NCI-H2171 (cell line): ENCODE data around the gene KRTAP5-7.
"Not testable (repeated sequence)": the region's sequence is repeated elsewhere in the genome, so short reads cannot be mapped to it uniquely, and the experiment has no call there.

Experiments
- DNase-seq: peaks from one replicate; lab custom pipeline; 2025; lab: John Stamatoyannopoulos, UW

The KRTAP5-7 gene

DNA sequence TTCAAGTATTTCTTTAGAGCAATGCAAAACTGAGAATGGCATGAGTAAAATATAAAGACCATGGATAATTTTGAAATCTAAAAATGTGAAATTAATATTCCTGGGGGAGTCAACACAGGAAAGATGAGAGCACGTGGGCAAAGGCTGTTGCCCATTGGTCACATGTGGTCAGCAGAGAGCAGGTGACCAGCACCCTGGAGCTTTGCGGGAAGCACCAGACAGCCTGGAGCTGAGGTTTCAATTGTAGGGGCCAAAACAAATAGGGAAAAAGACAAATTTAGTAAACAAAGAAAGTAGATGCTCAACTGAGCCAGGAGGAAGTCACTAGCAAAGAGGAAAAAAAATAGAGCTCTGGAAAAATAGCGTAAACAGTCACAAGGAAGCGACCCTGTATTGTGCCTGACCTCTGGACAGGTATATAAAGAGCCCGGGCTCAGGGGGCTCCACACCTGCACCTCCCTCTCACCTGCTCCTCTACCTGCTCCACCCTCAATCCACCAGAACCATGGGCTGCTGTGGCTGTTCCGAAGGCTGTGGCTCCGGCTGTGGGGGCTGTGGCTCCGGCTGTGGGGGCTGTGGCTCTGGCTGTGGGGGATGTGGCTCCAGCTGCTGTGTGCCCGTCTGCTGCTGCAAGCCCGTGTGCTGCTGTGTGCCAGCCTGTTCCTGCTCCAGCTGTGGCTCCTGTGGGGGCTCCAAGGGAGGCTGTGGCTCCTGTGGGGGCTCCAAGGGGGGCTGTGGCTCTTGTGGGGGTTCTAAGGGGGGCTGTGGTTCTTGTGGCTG lies at the start of gene KRTAP5-7:
Gene KRTAP5-7 (plus strand): TSS at position 472 of the 780 bp plus-strand sequence. CDS start 34 bp downstream, at position 506.
- not testable (repeated sequence) for DNase-seq

- no peak for DNase-seq
These were observed 49.2 kb upstream of the KRTAP5-7 start for GRCh38 chr11:71477641-71478527.

DNA sequence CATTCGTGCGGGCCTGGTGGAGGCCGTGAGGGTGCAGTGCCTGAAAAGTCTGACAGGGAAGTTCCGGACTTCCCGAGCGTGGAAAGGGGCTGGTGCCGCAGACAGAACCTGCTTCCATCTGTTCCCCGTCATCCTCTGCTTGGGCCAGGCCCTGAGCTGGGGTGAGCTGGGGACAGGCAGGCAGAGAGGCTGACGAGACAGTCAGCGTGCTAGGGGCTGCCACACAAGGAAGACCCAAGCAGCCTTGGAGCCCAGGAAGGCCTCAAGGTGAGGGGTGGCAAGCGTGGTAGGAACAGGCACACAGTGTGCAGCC lies 48.6 kb upstream of the KRTAP5-7 start:
- no peak for DNase-seq

GRCh38 chr11:71481101-71481960 lies 45.7 kb upstream of the KRTAP5-7 start:
- no peak for DNase-seq

- no peak for DNase-seq
These were observed 44.9 kb upstream of the KRTAP5-7 start for GRCh38 chr11:71482216-71482615.

DNA sequence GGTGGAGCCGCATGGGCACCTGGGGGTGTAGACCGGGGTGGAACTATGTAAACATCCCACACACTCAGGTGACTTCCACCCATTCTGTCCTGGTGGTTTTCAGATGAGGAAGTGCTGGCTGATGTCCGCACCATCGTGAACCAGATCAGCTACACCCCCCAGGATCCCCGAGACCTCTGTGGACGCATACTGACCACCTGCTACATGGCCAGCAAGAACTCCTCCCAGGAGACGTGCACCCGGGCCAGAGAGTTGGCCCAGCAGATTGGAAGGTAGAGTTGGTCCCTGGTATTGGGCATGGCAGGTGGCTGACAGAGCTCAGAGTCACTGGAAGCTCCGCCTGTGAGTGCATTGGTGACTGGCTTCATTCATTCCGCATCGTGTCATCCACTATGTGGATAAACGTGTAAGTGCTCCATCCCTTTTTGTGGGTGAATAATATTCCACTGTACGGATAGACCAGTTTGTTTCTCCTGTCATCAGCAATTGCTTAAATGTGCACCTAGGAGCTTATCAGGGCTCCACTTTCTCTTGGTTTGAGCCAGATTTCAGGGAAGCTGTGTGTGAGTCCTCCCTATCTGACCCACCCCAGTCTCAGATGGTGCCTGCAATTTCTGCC lies 44.2 kb upstream of the KRTAP5-7 start:
- no peak for DNase-seq

DNA sequence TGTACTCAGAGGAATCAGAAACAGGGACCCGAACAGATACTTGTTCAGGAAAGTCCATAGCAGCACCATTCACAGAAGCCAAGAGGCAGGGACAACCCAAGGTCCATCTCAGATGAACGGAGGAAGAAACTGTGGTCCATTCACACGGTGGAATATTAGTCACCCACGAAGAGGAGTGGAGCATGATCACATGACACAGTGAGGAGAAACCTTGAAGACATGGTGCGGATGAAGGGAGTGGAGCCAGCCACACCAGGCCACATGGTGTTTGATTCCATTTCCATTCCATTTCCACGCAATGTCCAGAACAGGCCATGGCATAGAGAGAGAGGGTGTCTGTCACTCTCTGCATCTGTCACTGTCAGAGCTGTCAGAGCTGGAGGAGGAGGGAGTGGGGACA lies 43.4 kb upstream of the KRTAP5-7 start:
- no peak for DNase-seq

- no peak for DNase-seq
These were observed 42.6 kb upstream of the KRTAP5-7 start for GRCh38 chr11:71484248-71485062.

GRCh38 chr11:71485063-71485399 lies 42.0 kb upstream of the KRTAP5-7 start:
- DNase-seq = no peak

DNA sequence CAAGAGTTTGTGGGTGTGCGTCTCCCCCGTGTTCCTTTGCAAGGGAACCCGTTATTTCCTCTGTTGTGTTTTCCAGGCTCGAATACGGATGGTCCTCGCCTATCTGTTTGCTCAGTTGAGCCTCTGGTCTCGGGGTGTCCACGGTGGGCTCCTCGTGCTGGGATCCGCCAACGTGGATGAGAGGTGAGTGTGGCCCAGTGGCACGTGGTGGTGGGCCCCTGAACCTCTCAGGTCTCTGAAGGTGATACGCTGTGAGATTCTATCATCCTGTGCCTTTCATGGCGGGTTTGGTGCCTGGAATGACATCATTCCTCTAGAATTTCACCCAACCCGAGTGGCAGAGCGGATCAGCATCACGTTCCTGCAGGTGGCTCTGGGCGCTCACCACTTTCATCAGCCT lies 41.6 kb upstream of the KRTAP5-7 start:
- no peak for DNase-seq

DNA sequence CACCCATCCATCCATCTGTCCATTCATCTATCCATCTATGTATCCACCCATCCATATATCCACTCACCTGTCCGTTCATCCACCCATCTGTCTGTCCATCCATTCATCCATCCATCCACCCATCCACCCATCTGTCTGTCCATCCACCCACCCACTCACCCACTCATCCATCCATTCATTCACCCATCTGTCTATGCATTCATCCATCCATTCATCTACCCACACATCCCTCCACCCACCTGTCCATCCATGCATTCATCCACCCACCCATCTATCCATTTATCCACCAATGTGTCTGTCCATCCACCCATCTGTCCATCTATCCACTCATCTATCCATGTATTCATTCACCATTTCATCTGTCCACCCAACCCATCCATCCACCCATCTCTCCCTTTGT lies 40.7 kb upstream of the KRTAP5-7 start:
- no peak for DNase-seq

DNA sequence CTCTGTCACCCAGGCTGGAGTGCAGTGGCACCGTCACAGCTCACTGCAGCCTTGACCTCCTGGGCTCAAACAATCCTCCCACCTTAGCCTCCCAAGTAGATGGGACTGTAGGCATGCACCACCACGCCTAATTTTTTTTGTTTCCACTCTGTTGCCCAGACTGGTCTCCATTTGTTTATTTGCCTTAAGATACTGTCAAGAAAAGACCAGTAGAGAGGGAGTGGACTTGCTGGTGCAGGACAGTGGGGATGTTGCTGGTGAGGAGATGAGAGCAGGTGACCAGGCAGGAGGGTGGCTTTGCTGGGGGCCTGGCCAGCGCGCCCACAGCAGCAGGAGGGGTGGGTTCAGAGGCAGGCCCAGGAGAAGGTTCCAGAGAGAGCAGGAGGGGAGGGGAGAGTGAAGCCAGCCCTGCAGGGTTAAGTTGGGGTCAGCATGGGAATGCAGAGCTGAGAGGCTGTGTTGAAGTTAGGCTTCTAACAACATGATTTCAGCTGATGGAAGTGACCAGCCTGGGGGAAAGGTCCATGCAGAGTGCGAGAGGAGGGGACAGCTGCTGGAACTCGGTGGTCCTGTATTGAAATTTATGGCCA lies 38.3 kb upstream of the KRTAP5-7 start:
- DNase-seq = no peak

GRCh38 chr11:71489311-71490043 lies 37.6 kb upstream of the KRTAP5-7 start:
- no peak for DNase-seq

DNA sequence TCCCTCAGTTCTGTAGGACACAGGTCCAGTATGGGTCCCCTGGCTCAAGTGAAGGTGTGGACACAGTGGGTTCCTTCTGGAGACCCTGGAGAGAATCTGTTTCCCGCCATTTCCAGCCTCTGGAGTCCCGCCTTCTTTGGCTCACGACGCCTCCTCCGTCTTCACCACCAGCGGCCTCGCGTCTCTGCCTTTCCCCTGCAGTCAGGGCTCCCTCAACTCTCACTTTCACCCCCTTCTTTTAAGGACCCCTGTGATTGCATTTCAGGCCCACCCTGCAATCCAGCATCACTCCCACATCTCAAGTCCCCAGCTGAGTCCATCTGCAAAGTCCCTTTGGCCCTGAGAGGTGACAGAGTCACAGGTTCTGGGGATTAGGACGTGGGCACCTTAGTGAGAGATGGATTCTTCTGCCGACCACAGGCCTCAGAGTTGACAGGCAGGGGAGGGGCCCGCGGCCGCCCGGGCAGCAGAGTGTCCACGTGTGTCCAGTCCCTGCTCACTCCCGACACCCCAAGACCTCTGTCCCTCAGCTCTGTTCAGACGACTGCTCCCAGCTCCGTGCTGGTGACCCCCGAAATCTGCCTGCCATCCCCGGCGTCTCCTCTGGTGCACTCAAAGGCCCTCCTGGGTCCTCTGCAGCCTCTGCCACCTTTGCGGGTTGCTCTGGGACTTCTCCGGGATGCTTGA lies 36.9 kb upstream of the KRTAP5-7 start:
- no peak for DNase-seq

GRCh38 chr11:71490731-71491390 lies 36.2 kb upstream of the KRTAP5-7 start:
- DNase-seq = no peak

DNA sequence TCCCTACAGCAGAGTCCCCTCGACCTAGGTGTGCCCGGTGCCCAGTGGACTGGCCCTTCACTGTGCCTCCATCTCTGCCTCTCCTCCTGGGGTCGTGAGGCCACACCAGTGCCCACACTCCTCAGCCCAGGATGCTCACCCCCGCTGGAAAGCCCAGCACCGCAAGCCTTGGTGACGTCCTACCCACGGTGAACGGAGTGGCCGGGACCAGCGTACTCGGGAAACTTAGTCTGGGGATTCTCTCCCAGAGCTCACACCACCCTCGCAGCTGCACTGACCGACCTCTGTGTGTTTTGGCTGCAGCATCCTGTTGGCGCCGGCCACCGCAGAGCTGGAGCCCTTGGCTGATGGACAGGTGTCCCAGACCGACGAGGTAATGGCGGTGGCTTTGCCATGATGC lies 35.5 kb upstream of the KRTAP5-7 start:
- no peak for DNase-seq

- DNase-seq = no peak
These were observed 35.1 kb upstream of the KRTAP5-7 start for GRCh38 chr11:71491940-71492339.

DNA sequence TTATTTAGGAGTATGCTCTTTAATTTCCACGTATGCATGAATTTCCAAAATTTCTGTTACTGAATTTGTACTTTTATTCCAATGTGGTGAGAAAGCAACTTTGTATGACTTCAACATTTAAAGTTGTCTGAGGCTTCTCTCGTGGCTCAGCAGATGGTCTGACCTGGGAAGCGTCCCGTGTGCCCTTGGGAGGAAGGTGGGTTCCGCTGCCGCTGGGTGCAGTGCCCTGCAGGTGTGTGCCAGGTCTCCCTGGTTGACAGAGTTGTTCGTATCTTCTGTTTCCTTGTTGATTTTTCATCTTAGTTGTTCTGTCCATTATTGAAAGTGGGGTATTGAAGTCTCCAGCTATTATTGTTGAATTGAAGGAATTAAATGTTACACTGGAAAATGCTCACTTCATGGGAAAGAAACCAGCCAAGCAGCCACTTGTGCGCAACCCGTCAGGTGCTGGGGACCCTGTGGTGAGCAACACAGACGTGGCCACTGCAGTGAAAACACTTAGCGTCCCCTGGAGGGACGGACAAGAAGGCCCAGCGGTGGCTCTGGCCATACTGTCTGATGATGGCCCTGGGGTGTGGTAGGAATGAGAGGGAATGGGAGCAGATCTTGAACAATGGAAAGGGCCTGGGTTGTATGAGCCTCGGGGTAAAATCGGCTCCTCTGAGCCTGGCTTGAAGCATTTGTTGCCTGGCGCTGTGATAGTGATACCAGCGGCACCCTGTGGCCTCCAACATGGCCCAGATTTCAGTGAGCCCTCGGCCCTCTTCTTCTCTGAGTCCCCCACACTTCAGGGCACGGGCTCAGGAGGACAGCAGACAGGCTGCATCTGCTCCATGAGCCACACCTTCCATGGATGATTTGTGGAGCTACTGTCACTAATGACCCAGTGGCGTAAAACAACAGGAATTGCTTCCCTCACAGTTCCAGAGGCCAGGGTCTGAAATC lies 31.5 kb upstream of the KRTAP5-7 start:
- DNase-seq = no peak
